Stimulated activated CD8-positive, alpha-beta memory T cell treated with anti-CD3 and anti-CD28 coated beads, Interleukin-12 subunit alpha, Interleukin-12 subunit beta, amount 100 ng/mL, for 1 hour (primary cell): ENCODE data around the gene MYRIP.
"Not testable (repeated sequence)": the region's sequence is repeated elsewhere in the genome, so short reads cannot be mapped to it uniquely, and the experiment has no call there.

Experiments
- DNase-seq: peaks from one replicate; pipeline ENCODE4 v3.0.0-alpha.2; 2020; ENCODE audit warnings: low read depth

Gene MYRIP

GRCh38 chr3:40042752-40043443 lies 233.5 kb downstream of the MYRIP start:
- no peak for DNase-seq

- no peak for DNase-seq
Observed at GRCh38 chr3:40043444-40043755, 234.0 kb downstream of the MYRIP start.

- DNase-seq = no peak
Observed at GRCh38 chr3:40044487-40044886, 235.1 kb downstream of the MYRIP start.

DNA sequence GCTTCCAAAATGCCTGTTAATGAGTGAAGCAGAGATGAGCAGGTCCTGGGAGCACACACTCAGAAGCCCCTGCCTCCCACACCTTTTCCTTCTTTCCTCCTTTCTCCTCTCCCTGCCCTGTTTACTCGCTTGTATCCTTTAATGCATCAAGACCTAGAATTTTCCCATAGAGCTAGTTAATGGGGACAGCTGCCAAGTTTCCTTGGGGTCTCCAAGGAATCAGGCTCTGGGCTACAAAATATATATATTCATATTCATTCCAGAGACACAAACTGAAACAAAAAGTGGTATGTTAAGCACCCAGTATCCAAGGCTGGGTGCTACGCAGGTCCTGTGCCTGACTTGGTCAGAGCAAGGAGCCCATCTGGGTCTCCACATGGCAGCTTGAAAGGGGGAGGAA lies 235.6 kb downstream of the MYRIP start:
- no peak for DNase-seq

GRCh38 chr3:40046149-40046548 lies 236.7 kb downstream of the MYRIP start:
- DNase-seq = no peak

GRCh38 chr3:40047406-40047805 lies 238.0 kb downstream of the MYRIP start:
- no peak for DNase-seq

DNA sequence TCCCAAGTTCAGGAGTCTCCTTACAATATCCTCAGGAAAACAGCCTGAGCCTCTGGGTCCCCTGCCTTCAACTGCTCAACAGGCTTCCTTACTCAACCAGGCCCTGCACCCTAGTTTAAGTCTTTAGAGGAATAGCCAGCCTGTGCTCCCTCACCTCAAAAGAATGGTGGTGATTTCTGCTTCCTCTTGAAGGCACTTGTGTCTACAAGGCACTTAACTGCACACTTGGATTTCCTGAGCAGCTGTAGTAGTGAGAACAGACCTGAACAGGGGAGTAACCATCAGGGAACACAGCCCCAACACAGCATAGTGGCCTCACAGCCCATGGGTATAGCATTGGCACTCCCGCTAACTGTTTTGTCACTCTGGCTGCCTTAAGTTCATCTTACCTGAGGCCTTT lies 244.3 kb downstream of the MYRIP start:
- DNase-seq = no peak

GRCh38 chr3:40054568-40055222 lies 245.3 kb downstream of the MYRIP start:
- DNase-seq = no peak

DNA sequence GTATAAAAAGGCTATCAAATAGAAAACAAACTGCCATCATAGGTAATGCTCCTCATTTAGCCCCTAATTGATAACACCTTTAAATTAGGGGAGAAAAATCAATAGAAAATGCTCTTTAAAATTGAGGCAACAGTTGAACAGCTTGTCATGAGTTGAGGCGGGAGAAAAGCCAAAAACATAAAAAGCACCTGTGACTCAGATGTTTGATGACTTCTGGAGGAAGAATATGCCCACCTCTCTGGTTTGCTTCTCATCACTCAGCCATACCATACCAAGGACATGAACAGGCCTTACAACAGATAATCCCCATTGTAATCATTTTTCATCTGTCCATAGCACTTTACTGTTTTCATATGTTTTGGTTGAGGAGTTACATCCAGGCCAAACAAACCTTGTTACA lies 246.0 kb downstream of the MYRIP start:
- DNase-seq = no peak

GRCh38 chr3:40055956-40056355 lies 246.5 kb downstream of the MYRIP start:
- no peak for DNase-seq

DNA sequence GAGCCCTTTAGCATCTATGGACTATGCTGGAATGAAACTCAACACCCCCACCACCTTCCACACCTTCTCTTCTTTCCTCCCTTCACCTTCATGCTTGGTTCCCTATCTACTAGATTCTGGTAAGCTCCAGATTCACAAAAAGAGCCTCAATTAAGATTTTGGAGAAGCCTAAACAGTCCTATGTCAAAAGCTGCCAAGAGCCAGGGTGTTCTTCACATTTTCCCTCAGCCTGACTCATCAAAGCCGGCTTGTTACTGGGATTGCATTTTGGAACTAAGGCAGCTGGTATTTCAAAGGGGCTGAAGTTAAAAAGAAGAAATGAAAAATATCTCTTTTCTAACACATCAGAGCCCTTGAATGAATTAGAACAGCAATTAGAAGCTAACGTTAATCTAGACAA lies 247.7 kb downstream of the MYRIP start:
- no peak for DNase-seq

DNA sequence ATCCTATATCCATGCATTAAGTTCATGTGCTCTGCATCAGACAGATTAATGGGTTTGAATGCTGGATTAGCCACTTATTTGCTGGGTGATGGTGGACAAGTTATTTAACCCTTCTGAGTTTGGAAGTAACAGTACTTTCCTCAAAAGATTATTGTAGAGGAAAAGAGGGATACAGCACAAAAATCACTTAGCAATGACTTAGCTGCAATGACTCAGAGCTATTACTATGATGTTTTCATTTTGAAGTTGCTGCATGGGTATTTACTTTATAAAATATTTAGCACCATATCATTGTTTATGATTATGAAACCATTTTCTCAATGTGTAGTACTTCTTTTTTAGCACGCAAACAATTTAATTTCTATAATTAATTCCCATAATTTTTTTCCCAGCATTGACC lies 248.4 kb downstream of the MYRIP start:
- DNase-seq = no peak

DNA sequence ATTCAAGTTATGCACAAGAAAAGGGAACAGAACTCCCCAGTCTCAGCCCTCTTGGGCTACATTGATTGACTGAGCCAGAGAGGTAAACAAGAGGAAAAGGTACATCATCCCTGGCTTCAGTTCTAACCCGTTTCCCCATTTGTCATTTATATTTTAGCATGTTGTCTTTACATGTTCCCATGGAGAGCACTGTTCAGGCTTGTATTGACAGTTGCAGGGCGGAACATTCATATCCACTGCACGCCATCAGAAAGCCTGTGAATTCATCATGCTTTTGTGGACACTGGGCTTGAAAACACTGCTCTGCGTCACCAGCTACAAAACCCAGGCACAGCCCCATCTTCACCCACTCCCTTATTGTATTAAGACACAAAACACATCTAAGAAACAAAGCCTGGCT lies 259.2 kb downstream of the MYRIP start:
- DNase-seq = no peak

DNA sequence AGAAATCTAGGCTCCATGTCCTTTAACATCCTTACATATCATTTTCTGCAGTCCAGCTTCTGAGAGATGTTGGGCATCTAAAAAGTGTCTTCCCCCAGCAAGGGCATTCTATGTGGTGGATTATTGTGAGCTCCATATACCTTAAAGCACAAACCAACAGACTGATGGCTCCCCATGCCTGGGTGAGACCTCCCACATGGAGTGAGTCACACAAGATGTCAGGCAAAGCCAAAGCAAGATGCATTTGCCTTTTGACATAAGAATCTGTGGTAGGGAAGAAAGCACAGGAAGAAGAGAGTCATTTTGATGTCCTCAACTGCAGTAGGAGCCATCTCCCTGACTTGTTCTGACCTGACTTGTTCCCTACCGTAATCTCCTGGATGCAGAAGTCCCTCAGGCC lies 261.4 kb downstream of the MYRIP start:
- DNase-seq = no peak

- DNase-seq = no peak
Observed at GRCh38 chr3:40071683-40072238, 262.4 kb downstream of the MYRIP start.

GRCh38 chr3:40073310-40074007 lies 264.1 kb downstream of the MYRIP start:
- DNase-seq = no peak

DNA sequence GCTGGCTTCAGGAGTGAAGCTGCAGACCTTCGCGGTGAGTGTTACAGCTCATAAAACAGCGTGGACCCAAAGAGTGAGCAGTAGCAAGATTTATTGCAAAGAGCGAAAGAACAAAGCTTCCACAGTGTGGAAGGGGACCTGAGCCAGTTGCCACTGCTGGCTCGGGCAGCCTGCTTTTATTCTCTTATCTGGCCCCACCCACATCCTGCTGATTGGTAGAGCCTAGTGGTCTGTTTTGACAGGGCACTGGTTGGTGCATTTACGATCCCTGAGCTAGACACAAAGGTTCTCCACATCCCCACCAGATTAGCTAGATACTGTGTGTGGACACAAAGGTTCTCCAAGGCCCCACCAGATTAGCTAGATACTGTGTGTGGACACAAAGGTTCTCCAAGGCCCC lies 267.7 kb downstream of the MYRIP start:
- DNase-seq = not testable (repeated sequence)

DNA sequence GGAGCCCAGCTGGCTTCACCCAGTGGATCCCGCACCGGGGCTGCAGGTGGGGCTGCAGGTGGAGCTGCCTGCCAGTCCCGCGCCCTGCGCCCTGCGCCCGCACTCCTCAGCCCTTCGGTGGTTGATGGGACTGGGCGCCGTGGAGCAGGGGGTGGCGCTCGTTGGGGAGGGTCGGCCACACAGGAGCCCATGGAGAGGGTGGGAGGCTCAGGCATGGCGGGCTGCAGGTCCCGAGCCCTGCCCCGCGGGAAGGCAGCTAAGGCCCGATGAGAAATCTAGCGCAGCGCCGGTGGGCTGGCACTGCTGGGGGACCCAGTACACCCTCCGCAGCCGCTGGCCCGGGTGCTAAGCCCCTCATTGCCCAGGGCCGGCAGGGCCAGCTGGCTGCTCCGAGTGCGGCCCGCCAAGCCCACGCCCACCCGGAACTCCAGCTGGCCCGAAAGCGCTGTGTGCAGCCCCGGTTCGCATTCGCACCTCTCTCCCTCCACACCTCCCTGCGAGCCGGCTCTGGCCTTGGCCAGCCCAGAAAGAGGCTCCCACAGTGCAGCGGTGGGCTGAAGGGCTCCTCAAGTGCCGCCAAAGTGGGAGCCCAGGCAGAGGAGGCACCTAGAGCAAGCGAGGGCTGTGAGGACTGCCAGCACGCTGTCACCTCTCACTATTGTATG lies 268.6 kb downstream of the MYRIP start:
- DNase-seq = not testable (repeated sequence)

DNA sequence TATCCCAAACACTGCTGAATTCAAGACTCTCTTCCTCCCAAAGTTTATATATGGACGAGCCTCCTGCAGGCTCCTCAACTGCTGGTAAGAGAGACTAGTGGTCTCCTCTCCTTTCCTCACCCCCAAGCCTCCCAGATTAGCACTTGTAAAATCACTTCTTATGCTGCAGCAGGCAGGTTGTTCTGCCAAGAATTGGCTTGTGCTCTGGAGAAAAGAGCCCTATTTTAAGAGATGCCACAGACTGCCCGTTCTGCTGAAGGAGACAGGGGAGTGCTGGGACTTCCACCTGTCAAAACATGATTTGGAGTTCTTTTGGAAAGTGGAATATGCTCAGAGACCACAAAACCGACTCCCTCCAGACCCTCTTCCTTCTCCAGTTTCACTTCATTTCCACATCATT lies 269.2 kb downstream of the MYRIP start:
- DNase-seq = no peak

- no peak for DNase-seq
Observed at GRCh38 chr3:40079203-40079846, 269.9 kb downstream of the MYRIP start.

GRCh38 chr3:40079847-40080240 lies 270.4 kb downstream of the MYRIP start:
- DNase-seq = no peak

DNA sequence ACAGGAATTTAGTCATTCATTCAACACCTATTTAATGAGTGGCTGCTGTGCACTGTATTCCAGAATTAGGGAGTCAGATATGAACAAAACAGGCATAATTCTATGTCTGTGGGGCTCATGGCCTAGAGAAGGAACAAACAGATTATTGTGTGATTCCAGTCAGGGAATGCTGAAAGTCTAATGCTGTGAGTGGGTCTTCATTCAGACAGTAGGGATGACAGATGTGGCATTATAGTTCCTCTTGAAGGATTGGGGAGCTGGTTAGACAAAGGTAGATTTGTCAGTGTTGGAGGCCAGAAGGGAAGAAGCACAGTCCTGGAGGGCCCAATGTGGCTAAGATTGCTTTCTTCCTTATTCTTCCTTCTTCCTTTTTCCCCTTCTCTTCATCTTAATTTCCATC lies 273.7 kb downstream of the MYRIP start:
- no peak for DNase-seq
